MCF 10A (cell line): ENCODE data around the gene FUOM. TPM values are rescaled to one million over a fixed set of nuclear protein-coding genes. Genes with fewer than 3 reads are reported as not detected.

ENCODE experiments used
- BruUV-seq: library from RNA; stranded (reverse); fragments of 400-500 nt; replicated peaks from 2 replicates; lab custom pipeline; 2021; lab: Mats Ljungman, UMichigan
- CTCF ChIA-PET: fragments of 300-600 bp; sonication (Branson Sonifier 250); formaldehyde crosslinking; extraction: SDS; loops from one replicate; lab custom pipeline; 2021; ENCODE audit warnings: antibody characterized with exemption, inconsistent platforms; lab: Yijun Ruan, JAX
- POLR2A ChIA-PET: fragments of 300-600, 350-650 bp; sonication (Branson Sonifier 250); formaldehyde crosslinking; extraction: SDS; loops from one replicate; lab custom pipeline; 2020; ENCODE audit warnings: antibody characterized with exemption, inconsistent platforms; lab: Yijun Ruan, JAX
- DNase-seq: peaks from one replicate; pipeline ENCODE4 v3.0.0-alpha.2; 2018; ENCODE audit not compliant: unreplicated experiment
- H3K27ac Mint-ChIP-seq: one replicate; pipeline ENCODE4 v1.8.0; 2022; ENCODE audit warnings: mild to moderate bottlenecking, low read depth, mixed read lengths; ENCODE audit not compliant: unreplicated experiment
- H3K27me3 Mint-ChIP-seq: one replicate; pipeline ENCODE4 v1.8.0; 2022; ENCODE audit warnings: mixed read lengths; ENCODE audit not compliant: insufficient read depth, unreplicated experiment
- H3K36me3 Mint-ChIP-seq: one replicate; pipeline ENCODE4 v1.8.0; 2022; ENCODE audit warnings: mild to moderate bottlenecking, moderate library complexity, mixed read lengths; ENCODE audit not compliant: insufficient read depth, unreplicated experiment
- H3K4me1 Mint-ChIP-seq: one replicate; pipeline ENCODE4 v1.8.0; 2022; ENCODE audit warnings: mixed read lengths; ENCODE audit not compliant: insufficient read depth, unreplicated experiment
- H3K4me3 Mint-ChIP-seq: one replicate; pipeline ENCODE4 v1.8.0; 2022; ENCODE audit warnings: mild to moderate bottlenecking, moderate library complexity, mixed read lengths; ENCODE audit not compliant: unreplicated experiment
- H3K9me3 Mint-ChIP-seq: one replicate; pipeline ENCODE4 v1.8.0; 2022; ENCODE audit warnings: mixed read lengths; ENCODE audit not compliant: unreplicated experiment
- CTCF ChIP-seq: fragments of 200-600 bp; IDR thresholded peaks from one replicate; pipeline ENCODE4 v1.8.0; 2022; ENCODE audit warnings: antibody characterized with exemption, mild to moderate bottlenecking; ENCODE audit not compliant: unreplicated experiment
- intact Hi-C: fragments of 100-400 bp; cut with micrococcal nuclease; formaldehyde crosslinking; loops from 2 replicates; pipeline ENCODE4 v1.14.1; 2022
- total RNA-seq: library from RNA; stranded (reverse); gene quantifications from 2 replicates; pipeline ENCODE4 v1.2.3, GENCODE V29; 2022

Gene FUOM
- total RNA-seq, 1 experiment from 2014 or later: 22.6 TPM

DNA sequence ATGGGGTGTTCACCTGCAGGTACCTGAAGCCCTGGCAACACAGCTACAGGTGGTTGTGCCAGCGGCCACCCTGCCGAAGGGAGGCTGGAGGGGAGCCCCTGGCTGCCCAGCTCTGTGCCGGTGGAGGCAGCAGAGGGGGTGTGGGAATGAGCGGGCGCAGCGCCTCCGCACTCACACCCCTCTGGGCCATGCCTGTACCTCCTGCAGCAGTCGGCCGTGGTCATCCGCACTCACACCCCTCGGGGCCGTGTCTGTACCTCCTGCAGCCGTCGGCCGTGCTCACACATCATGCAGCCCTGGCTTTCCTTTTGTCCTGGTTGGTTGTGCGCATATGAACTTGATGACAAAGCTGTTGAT, 47.4 kb downstream of the FUOM start:
- Mint-ChIP-seq H3K36me3 (peaks cover 21% of the 10 kb centered on the region), H3K4me1 (peaks cover 17% of the 10 kb centered on the region), H3K27me3 (no peaks in the 10 kb centered on the region), H3K4me3 (no peak overlapping the region), H3K9me3 (no peaks in the 10 kb centered on the region), H3K27ac (no peak overlapping the region)
- no peak for TF ChIP-seq CTCF
- intact Hi-C loops: loop anchor here (10.0 kb wide), 1 partner anchor 656 kb away; no protein-coding TSS in a partner anchor
- TSS peak; percentile 11 for BruUV-seq
- no peak for DNase-seq
- ChIA-PET CTCF (interaction anchor here (0.6 to 1.7 kb wide), 3 partner anchors 18 to 51 kb away, joined by 4 to 9 read pairs (median 5); no protein-coding TSS in a partner anchor), POLR2A (interaction anchor here (1.5 kb wide), 1 partner anchor 50 kb away, joined by 5 read pairs; no protein-coding TSS in a partner anchor)

DNA sequence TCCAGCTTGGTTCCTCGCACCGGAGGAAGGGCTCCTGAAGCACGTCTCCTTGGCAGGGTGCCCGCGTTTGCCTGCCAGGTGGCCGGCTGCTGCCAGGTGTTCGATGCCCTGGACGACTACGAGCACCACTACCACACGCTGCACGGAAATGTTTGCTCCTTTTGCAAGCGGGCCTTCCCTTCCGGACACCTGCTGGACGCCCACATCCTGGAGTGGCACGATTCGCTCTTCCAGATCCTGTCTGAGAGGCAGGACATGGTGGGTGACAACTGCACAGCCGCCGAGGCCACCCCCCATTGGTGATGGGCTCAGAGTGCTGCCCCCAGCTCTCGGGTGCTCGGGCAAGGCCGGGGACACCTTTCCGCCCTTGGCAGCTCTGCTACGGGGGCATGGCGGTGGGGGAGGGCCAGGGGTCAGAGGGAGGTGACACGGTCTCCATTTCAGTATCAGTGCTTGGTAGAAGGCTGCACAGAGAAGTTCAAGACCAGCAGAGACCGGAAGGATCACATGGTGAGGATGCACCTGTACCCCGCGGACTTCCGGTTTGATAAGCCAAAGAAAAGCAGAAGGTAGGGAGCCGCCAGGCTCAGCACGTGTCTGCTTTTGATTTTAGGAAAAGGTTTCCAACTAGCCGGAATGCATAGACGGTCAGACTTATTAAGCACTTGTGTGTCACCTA, 48.0 kb downstream of the FUOM start:
- Mint-ChIP-seq H3K27ac (no peak overlapping the region), H3K4me3 (peak overlapping the region; percentile 98), H3K27me3 (no peaks in the 10 kb centered on the region), H3K4me1 (peaks cover 22% of the 10 kb centered on the region), H3K36me3 (peaks cover 21% of the 10 kb centered on the region), H3K9me3 (no peaks in the 10 kb centered on the region)
- DNase-seq: peak; percentile 34
- no peak for TF ChIP-seq CTCF
- intact Hi-C loops: loop anchor here (1.0 to 10.0 kb wide), 4 partner anchors 51 to 655 kb away; no protein-coding TSS in a partner anchor
- ChIA-PET POLR2A (interaction anchor here (0.7 to 1.5 kb wide), 3 partner anchors 50 to 58 kb away, joined by 3 to 5 read pairs (median 5); no protein-coding TSS in a partner anchor), CTCF (interaction anchor here (0.6 to 1.7 kb wide), 5 partner anchors 18 to 166 kb away, joined by 3 to 9 read pairs (median 4); no protein-coding TSS in a partner anchor)
- no TSS peak for BruUV-seq

GRCh38 chr10:133309100-133309719, 48.6 kb downstream of the FUOM start:
- peak; percentile 91 for DNase-seq
- intact Hi-C loops: loop anchor here (1.0 to 5.0 kb wide), 3 partner anchors 50 to 407 kb away; no protein-coding TSS in a partner anchor
- no peak overlapping the region for H3K27ac Mint-ChIP-seq
- ChIA-PET CTCF (interaction anchor here (0.6 to 0.7 kb wide), 2 partner anchors 20 to 166 kb away, joined by 3 read pairs; no protein-coding TSS in a partner anchor), POLR2A (interaction anchor here (0.7 to 2.1 kb wide), 4 partner anchors 31 to 59 kb away, joined by 3 to 13 read pairs (median 5); no protein-coding TSS in a partner anchor)
- peak overlapping the region; percentile 98 for H3K4me3 Mint-ChIP-seq
- no TSS peak for BruUV-seq
- peaks cover 21% of the 10 kb centered on the region for H3K36me3 Mint-ChIP-seq
- no peaks in the 10 kb centered on the region for H3K9me3 Mint-ChIP-seq
- no peak for TF ChIP-seq CTCF
- H3K27me3 Mint-ChIP-seq: no peaks in the 10 kb centered on the region
- peaks cover 18% of the 10 kb centered on the region for H3K4me1 Mint-ChIP-seq
